GM19452 (cell line): ENCODE measurements around the gene CD38.

Experiments
- ATAC-seq: cut with Tn5 transposase; IDR thresholded peaks from one replicate; pipeline ENCODE4 v1.9.1; 2021; ENCODE audit not compliant: unreplicated experiment

CD38 gene

DNA sequence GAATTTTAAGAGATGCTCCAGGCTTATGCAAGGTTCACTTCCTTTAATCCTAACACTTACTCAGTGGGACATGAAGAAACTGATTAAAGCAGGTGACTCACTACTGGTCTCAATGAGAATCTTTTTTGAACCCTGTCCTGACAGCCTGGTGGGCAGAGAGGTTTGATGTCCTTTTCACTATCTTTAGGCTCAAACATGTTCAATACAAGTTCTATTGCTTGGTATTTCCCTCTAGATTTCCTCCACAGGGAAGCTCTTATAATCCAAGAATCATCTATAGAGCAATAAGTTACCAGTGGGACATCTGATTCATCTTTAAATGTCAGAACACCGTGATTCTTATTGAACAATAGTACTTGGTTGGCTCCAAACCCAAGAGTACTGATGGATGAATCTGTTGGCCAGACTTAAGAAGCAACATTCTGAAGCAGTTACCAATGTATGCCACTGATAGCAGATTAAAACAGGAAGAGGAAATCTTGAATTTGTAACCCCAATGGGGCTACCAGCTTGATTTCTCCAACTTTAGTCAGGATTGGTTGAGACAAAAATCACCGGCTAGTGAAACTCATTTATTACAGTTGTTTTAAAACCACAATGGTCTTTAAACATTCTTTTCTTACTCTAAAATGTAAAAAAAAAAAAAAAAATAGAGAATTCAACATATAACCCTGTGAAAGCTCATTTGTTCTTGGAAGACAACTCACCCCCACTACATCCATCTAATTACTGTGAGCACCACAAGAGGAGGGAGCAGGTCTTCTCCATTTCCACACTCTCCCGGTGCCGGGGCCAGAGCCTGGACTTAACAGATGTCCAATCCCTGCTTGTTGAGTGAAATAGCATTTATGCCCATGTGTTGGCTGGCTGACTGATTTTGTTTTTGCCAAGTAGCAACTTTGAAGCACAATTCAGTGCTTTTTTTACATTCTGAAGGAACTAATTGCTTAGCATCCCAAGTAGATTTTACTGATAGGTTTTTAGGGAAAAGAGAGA is 117.1 kb downstream of the CD38 start:
- no peak for ATAC-seq

GRCh38 chr4:15897577-15897976 is 119.4 kb downstream of the CD38 start:
- ATAC-seq, result no peak

DNA sequence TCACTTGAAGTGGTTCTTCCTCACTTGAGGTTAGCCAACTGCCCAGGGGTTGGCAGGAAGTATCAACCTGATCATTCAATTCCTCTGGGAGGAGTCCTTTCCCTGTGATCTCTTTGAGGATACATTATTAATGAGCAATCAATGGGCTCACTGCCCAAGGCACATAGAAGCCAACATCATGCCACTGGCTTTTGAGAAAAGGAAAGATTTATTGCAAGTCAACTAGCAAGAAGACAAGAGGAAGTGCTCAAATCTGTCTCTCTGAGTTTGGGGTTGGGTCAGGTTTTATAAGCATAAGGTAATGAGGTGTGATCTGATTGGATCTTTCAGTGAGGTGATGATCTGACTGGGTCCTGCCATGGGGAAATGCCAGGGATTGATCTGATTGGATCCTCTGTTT is 120.8 kb downstream of the CD38 start:
- ATAC-seq, result no peak

- no peak for ATAC-seq
These were observed 121.4 kb downstream of the CD38 start for GRCh38 chr4:15899511-15899910.

- no peak for ATAC-seq
These were observed 122.9 kb downstream of the CD38 start for GRCh38 chr4:15901007-15901406.

GRCh38 chr4:15901998-15902397 is 123.9 kb downstream of the CD38 start:
- ATAC-seq, result no peak

DNA sequence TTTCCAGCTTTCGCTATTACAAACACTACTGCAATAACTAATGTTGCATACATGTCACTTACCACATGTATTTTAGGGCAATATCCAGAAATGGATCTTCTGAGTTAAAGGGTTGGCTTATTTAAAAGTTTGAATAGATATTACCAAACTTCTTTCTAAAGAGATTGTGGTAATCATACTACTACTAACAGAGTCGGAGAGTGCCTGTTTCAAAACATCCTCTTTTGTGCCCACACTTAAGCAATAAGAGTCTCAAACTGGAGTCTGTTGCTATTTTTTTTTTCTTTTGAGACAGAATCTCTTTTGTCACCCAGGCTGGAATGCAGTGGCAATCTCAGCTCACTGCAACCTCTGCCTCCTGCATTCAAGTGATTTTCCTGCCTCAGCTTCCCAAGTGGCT is 124.6 kb downstream of the CD38 start:
- no peak for ATAC-seq
